ENCODE measurements around the gene C1orf210. TPM values are rescaled to one million over a fixed set of nuclear protein-coding genes. Genes with fewer than 3 reads are reported as not detected.

C1orf210 gene
- polyA plus RNA-seq, 3 donors, result 0.05 TPM; not detected in 2

DNA sequence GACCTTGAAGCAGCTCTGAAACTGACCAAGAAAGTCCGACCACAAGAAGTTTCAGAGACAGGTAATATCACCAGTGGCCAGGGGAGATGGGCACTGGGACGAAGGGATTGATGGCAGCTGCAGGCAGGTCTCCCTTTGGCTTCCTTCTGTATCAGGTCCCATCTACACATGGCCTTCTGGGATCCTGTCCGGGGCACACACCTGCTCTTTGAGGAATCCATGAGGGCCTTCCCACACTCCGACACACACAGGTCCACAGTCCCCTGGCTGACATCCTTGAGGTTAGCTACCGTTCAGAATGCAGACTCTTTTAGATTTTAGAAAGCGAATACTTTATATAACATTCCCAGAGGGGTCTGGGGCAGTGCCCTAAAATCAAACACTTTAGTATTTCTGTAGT, 42.1 kb downstream of the C1orf210 start:
- Mint-ChIP-seq H3K4me1 (peaks cover 9% of the 10 kb centered on the region), H3K27me3 (ENCODE audit: low read depth in 3 of 3) (peaks cover 0 to 1% (median 0%) of the 10 kb centered on the region in 3 donors), H3K27ac (peak overlapping the region in 1 of 7 donors; percentile 58), H3K9me3 (peaks cover 7 to 13% (median 12%) of the 10 kb centered on the region in 7 donors), H3K4me3 (no peak overlapping the region), H3K36me3 (no peaks in the 10 kb centered on the region)
- Histone ChIP-seq H4K20me1 (ENCODE audit: insufficient read depth, low read length) (no peaks in the 10 kb centered on the region), H3K79me2 (ENCODE audit: insufficient read depth, low read length) (no peaks in the 10 kb centered on the region), H3K9ac (ENCODE audit: insufficient read depth, low read length, poor library complexity, severe bottlenecking) (no peak overlapping the region), H3K4me1 (ENCODE audit: control insufficient read depth in 1 of 2, insufficient read depth in 2 of 2, low read length in 2 of 2) (peaks cover 0 to 8% of the 10 kb centered on the region in 2 donors), H3K27ac (ENCODE audit: low read depth in 1 of 2, low read length in 2 of 2) (no peak overlapping the region), H2AFZ (ENCODE audit: insufficient read depth, low read depth, low read length, poor library complexity, severe bottlenecking) (no peak overlapping the region), H3K36me3 (replicated peaks in 1 of 2; ENCODE audit: control insufficient read depth in 1 of 2, insufficient read depth in 2 of 2, low read length in 2 of 2) (no peaks in the 10 kb centered on the region), H3K4me3 (replicated peaks in 1 of 3; ENCODE audit: low read depth in 2 of 3, low read length in 3 of 3) (no peak overlapping the region), H3K27me3 (ENCODE audit: control insufficient read depth in 2 of 2, insufficient read depth in 2 of 2, low read length in 2 of 2) (no peaks in the 10 kb centered on the region), H3K4me2 (replicated peaks; ENCODE audit: extremely low read depth, low read length, poor library complexity, severe bottlenecking) (no peak overlapping the region), H3K9me3 (replicated peaks in 1 of 2; ENCODE audit: control insufficient read depth in 1 of 2, insufficient read depth in 1 of 2, low read length in 2 of 2) (peaks cover 0 to 7% of the 10 kb centered on the region in 2 donors)
- no peak for DNase-seq
- 86% methylated on average over 3 of the region's 6 CpGs for WGBS (ENCODE audit: insufficient coverage)
- intact Hi-C loops (cut with micrococcal nuclease), result no loop called here
- TF ChIP-seq, protein P1, sequence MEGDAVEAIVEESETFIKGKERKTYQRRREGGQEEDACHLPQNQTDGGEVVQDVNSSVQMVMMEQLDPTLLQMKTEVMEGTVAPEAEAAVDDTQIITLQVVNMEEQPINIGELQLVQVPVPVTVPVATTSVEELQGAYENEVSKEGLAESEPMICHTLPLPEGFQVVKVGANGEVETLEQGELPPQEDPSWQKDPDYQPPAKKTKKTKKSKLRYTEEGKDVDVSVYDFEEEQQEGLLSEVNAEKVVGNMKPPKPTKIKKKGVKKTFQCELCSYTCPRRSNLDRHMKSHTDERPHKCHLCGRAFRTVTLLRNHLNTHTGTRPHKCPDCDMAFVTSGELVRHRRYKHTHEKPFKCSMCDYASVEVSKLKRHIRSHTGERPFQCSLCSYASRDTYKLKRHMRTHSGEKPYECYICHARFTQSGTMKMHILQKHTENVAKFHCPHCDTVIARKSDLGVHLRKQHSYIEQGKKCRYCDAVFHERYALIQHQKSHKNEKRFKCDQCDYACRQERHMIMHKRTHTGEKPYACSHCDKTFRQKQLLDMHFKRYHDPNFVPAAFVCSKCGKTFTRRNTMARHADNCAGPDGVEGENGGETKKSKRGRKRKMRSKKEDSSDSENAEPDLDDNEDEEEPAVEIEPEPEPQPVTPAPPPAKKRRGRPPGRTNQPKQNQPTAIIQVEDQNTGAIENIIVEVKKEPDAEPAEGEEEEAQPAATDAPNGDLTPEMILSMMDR (IDR thresholded peaks at IDR 0.05), result no peak

DNA sequence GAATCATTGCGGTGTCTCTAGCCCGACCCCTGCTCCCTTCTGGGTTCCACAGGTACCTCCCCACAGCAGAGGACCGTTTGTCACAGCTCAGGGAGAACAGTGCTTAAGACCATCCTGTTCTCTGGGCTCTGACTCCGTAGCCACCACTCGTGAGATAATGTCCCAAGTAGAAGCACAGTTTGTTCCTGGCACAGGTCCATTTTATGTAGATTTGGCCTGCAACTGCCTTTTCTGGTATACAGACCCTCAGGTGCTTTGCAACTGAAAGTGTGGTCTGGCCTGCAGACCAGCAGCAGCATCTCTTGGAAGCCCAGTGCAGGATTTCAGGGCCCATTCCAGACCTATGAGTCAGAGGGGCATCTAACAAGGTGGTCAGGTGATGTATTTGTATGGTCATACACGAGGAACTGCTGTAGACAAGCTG, 44.0 kb downstream of the C1orf210 start:
- intact Hi-C loops (cut with micrococcal nuclease), result no loop called here
- 70% methylated on average over 3 of the region's 6 CpGs for WGBS (ENCODE audit: insufficient coverage)
- peaks cover 0 to 2% (median 1%) of the 10 kb centered on the region in 3 donors for H3K27me3 Mint-ChIP-seq (ENCODE audit: low read depth in 3 of 3)

More for the DNA sequence above, 44.0 kb downstream of the C1orf210 start:
- H3K27ac ChIP-seq (ENCODE audit: low read depth in 1 of 2, low read length in 2 of 2), result no peak overlapping the region
- H3K27ac Mint-ChIP-seq, result no peak overlapping the region
- no peaks in the 10 kb centered on the region for H3K79me2 ChIP-seq (ENCODE audit: insufficient read depth, low read length)
- TF ChIP-seq, protein P1 (IDR thresholded peaks at IDR 0.05), result no peak
- H3K4me2 ChIP-seq (replicated peaks; ENCODE audit: extremely low read depth, low read length, poor library complexity, severe bottlenecking), result no peak overlapping the region
- H3K36me3 Mint-ChIP-seq, result no peaks in the 10 kb centered on the region
- H3K27me3 ChIP-seq (ENCODE audit: control insufficient read depth in 2 of 2, insufficient read depth in 2 of 2, low read length in 2 of 2), result no peaks in the 10 kb centered on the region
- H3K9ac ChIP-seq (ENCODE audit: insufficient read depth, low read length, poor library complexity, severe bottlenecking), result no peak overlapping the region
- no peaks in the 10 kb centered on the region for H3K36me3 ChIP-seq (replicated peaks in 1 of 2; ENCODE audit: control insufficient read depth in 1 of 2, insufficient read depth in 2 of 2, low read length in 2 of 2)
- no peak overlapping the region for H3K4me3 Mint-ChIP-seq
- no peak for DNase-seq
- no peaks in the 10 kb centered on the region for H4K20me1 ChIP-seq (ENCODE audit: insufficient read depth, low read length)
- H3K9me3 Mint-ChIP-seq, result peaks cover 0 to 2% (median 0%) of the 10 kb centered on the region in 7 donors
- no peak overlapping the region for H2AFZ ChIP-seq (ENCODE audit: insufficient read depth, low read depth, low read length, poor library complexity, severe bottlenecking)
- no peaks in the 10 kb centered on the region for H3K9me3 ChIP-seq (replicated peaks in 1 of 2; ENCODE audit: control insufficient read depth in 1 of 2, insufficient read depth in 1 of 2, low read length in 2 of 2)
- peaks cover 0 to 8% of the 10 kb centered on the region in 2 donors for H3K4me1 ChIP-seq (ENCODE audit: control insufficient read depth in 1 of 2, insufficient read depth in 2 of 2, low read length in 2 of 2)
- no peak overlapping the region for H3K4me3 ChIP-seq (replicated peaks in 1 of 3; ENCODE audit: low read depth in 2 of 3, low read length in 3 of 3)
- H3K4me1 Mint-ChIP-seq, result peaks cover 12% of the 10 kb centered on the region

Measured in CD14-positive monocyte (primary cell).